ENCODE data around the gene AK5.

DNA sequence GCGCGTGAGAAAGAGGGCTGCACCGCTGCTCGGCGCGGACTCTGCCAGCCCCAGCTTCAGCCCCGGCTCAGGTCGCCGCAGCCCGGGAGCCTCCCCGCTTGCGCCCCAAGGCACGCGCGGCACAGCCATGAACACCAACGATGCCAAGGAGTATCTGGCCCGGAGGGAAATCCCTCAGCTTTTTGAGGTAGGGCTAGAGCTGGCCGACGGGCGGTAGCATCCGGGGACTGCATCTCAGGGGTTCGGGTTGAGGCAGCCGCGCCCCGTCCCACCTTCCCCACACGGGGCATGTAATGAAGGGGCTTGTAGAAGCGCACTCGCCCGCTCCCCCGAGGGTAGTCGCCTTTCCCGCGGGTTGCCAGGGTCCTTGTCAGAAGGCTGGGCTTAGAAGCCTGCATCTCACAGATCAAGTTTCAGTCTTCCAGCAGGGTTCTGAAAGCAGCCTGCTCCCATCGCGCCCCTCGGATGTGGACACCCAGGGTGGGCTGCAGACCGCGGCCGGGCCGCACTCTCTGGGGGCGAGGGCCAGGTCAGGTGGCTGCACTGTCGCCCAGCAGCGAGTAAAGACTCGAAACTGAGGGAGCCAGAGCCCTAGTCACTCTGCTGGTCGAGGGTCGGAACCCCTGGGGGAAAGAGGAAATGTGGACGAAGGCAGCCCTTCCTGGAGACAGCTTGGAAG, 507 bp downstream of the AK5 start:
- TF ChIP-seq POLR2A (IDR thresholded peaks at IDR 0.05): no peak
- TF ChIP-seq, protein P1, sequence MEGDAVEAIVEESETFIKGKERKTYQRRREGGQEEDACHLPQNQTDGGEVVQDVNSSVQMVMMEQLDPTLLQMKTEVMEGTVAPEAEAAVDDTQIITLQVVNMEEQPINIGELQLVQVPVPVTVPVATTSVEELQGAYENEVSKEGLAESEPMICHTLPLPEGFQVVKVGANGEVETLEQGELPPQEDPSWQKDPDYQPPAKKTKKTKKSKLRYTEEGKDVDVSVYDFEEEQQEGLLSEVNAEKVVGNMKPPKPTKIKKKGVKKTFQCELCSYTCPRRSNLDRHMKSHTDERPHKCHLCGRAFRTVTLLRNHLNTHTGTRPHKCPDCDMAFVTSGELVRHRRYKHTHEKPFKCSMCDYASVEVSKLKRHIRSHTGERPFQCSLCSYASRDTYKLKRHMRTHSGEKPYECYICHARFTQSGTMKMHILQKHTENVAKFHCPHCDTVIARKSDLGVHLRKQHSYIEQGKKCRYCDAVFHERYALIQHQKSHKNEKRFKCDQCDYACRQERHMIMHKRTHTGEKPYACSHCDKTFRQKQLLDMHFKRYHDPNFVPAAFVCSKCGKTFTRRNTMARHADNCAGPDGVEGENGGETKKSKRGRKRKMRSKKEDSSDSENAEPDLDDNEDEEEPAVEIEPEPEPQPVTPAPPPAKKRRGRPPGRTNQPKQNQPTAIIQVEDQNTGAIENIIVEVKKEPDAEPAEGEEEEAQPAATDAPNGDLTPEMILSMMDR (IDR thresholded peaks at IDR 0.05): no peak
